A673 (cell line): Measurements from ENCODE around the gene FEM1A.

ENCODE experiments used
- CTCF ChIP-seq: fragments of 300-800, 200-600 bp; sonication (generic); conservative IDR thresholded peaks from 2 replicates; pipeline ENCODE4 v1.5.1; 2017; ENCODE audit warnings: low read depth, mild to moderate bottlenecking, antibody characterized with exemption, low read length, moderate library complexity, mixed read lengths
- EZH2 ChIP-seq: fragments of 200-600 bp; sonication (generic); IDR thresholded peaks from 2 replicates; pipeline ENCODE4 v1.6.1; 2017; ENCODE audit warnings: borderline replicate concordance, low read depth, mild to moderate bottlenecking, mixed read lengths, antibody characterized with exemption, low read length; ENCODE audit not compliant: poor library complexity, severe bottlenecking

DNA sequence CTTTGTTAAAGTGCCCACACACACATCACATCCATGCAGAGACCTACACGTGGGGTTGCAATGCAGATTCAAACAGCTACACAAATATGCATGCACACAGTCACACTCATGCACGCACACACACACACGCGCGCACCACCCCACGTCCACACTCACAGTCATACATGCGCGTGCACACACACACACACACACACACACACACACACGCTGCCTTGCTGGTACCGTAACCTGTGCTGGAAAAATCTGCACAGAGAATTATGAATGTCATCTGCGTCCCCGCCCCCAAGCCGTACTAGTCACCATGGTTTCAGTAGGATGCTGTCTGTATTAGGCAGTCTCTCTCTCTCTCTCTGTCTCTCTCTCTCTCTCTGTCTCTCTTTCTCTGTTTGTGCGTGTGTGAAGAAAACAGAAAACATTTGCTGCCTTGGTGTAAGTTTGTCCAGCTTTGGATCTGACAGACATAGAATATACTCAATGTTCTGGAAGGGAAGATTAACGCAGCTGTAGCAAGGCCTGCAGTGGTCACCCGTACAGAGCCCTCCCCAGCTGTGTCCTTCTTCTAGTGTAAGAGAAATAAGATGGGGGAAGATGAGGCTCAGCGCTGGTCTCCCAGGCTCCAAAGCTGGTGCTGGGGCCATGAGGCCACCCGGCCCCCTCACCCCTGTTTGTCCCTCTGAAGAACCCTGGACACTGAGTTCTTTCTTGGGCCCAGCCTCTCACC, 41.5 kb upstream of the FEM1A start:
- TF ChIP-seq CTCF: no peak
- no peak for TF ChIP-seq EZH2
